Measurements from ENCODE around the gene UBTF. TPM values are rescaled to one million over a fixed set of nuclear protein-coding genes. Genes with fewer than 3 reads are reported as not detected.

UBTF gene
- total RNA-seq, 3 donors from 2014 or later: 50.1 to 65.1 (median 60.6) TPM

DNA sequence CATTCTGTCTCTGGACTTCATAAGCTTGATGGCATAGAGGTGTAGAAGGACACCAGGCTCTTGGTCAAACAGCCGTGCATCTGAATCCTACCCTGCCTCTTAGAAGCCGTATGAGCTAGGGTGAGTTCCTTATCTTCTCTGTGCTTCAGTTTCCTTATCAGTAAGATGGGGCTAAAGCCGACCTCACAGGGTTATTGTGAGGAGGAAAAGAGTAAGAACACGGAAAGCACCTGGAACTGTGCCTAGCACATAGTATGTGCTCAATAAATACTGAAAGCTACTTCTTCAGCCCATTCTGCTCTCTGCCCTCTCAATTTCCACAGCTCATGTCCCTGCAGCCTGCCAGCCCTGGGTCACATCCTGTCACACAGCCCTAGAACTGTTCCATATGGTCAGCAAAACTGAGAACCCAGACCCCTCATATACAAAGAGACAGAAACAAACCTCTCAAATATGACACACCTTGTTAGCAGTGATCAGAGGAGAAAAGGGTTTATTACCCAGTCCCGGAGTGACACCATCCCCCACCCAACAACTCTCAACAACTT, 17.0 kb upstream of the UBTF start:
- intact Hi-C loops (cut with DNase I; ENCODE audit: low total_unique reads): no loop called here
- DNase-seq (ENCODE audit: low spot score in 2 of 2): no peak
- H3K4me1 ChIP-seq: no peaks in the 10 kb centered on the region
- TF ChIP-seq POLR2A (IDR thresholded peaks at IDR 0.05) (no peak), POLR2AphosphoS5 (IDR thresholded peaks at IDR 0.05) (no peak)
- TF ChIP-seq, protein P1, sequence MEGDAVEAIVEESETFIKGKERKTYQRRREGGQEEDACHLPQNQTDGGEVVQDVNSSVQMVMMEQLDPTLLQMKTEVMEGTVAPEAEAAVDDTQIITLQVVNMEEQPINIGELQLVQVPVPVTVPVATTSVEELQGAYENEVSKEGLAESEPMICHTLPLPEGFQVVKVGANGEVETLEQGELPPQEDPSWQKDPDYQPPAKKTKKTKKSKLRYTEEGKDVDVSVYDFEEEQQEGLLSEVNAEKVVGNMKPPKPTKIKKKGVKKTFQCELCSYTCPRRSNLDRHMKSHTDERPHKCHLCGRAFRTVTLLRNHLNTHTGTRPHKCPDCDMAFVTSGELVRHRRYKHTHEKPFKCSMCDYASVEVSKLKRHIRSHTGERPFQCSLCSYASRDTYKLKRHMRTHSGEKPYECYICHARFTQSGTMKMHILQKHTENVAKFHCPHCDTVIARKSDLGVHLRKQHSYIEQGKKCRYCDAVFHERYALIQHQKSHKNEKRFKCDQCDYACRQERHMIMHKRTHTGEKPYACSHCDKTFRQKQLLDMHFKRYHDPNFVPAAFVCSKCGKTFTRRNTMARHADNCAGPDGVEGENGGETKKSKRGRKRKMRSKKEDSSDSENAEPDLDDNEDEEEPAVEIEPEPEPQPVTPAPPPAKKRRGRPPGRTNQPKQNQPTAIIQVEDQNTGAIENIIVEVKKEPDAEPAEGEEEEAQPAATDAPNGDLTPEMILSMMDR (IDR thresholded peaks at IDR 0.05): no peak
- H3K27me3 ChIP-seq: no peaks in the 10 kb centered on the region
- H3K9me3 ChIP-seq: no peaks in the 10 kb centered on the region
- no peaks in the 10 kb centered on the region for H3K36me3 ChIP-seq
- no peak overlapping the region for H3K4me3 ChIP-seq
- H3K27ac ChIP-seq: no peak overlapping the region

DNA sequence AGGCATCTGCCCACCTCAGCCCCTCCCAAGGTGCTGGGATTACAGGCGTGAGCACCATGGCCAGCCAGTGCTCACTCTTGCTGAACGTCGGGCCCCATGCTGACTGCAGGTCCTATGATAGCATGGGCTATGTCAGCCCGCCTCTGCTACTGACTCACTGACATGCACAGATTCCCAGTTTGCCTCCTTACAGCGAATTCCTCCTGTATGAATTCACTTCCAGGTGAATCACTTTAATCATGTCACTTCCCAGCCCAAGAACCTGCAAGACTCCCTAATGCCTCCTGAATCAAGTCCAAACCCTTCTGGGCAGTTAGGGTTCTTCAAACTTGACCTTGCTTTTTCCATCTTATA, 16.1 kb upstream of the UBTF start:
- no peak overlapping the region for H3K4me3 ChIP-seq
- H3K4me1 ChIP-seq: no peaks in the 10 kb centered on the region
- no peak for TF ChIP-seq POLR2A (IDR thresholded peaks at IDR 0.05)
- TF ChIP-seq, protein P1 (IDR thresholded peaks at IDR 0.05): no peak
- no peak for TF ChIP-seq POLR2AphosphoS5 (IDR thresholded peaks at IDR 0.05)
- intact Hi-C loops (cut with DNase I; ENCODE audit: low total_unique reads): no loop called here
- H3K27me3 ChIP-seq: no peaks in the 10 kb centered on the region
- DNase-seq (ENCODE audit: low spot score in 2 of 2): no peak
- no peaks in the 10 kb centered on the region for H3K9me3 ChIP-seq
- no peak overlapping the region for H3K27ac ChIP-seq
- H3K36me3 ChIP-seq: no peaks in the 10 kb centered on the region

DNA sequence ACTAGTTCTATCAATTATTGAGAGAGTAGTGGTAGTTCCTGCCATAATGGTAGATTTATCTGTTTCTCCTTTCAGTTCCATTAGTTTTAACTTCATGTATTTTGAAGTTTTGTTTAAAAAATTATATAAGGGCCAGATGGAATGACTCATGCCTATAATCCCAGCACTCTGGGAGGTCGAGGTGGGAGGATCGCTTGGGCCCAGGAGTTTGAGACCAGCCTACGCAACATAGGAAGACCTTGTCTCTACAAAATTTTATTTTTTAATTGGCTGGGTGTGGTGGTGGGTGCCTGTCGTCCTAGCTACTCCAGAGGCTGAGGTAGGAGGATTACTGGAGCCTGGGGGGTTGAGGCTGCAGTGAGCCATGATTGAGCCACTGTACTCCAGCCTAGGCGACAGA, 14.1 kb upstream of the UBTF start:
- no peak for DNase-seq (ENCODE audit: low spot score in 2 of 2)
- Histone ChIP-seq H3K27ac (no peak overlapping the region), H3K9me3 (no peaks in the 10 kb centered on the region), H3K4me1 (no peaks in the 10 kb centered on the region), H3K4me3 (no peak overlapping the region), H3K36me3 (no peaks in the 10 kb centered on the region), H3K27me3 (no peaks in the 10 kb centered on the region)
- TF ChIP-seq, protein P1 (IDR thresholded peaks at IDR 0.05): no peak
- no peak for TF ChIP-seq POLR2A (IDR thresholded peaks at IDR 0.05)
- TF ChIP-seq POLR2AphosphoS5 (IDR thresholded peaks at IDR 0.05): no peak
- intact Hi-C loops (cut with DNase I; ENCODE audit: low total_unique reads): no loop called here

DNA sequence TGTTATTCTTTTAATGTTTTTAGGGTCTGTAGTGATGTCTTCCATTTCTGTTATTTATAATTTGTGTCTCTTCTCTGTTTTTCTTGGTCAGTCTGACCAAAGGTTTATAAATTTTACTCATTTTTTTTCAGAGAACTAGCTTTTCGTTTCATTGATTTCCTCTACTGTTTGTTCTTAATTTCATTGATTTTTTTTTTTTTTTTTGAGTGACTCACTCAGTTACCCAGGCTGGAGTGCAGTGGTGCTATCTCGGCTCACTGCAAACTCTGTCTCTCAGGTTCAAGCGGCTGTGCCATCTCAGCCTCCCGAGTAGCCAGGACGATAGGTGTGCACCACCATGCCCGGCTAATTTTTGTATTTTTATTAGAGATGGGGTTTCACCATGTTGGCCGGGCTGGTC, 12.6 kb upstream of the UBTF start:
- H3K9me3 ChIP-seq: no peaks in the 10 kb centered on the region
- H3K4me1 ChIP-seq: no peaks in the 10 kb centered on the region
- intact Hi-C loops (cut with DNase I; ENCODE audit: low total_unique reads): no loop called here
- no peaks in the 10 kb centered on the region for H3K27me3 ChIP-seq
- no peak overlapping the region for H3K4me3 ChIP-seq
- H3K27ac ChIP-seq: no peak overlapping the region
- TF ChIP-seq, protein P1 (IDR thresholded peaks at IDR 0.05): no peak
- TF ChIP-seq POLR2AphosphoS5 (IDR thresholded peaks at IDR 0.05) (no peak), POLR2A (IDR thresholded peaks at IDR 0.05) (no peak)
- no peak for DNase-seq (ENCODE audit: low spot score in 2 of 2)
- H3K36me3 ChIP-seq: no peaks in the 10 kb centered on the region

DNA sequence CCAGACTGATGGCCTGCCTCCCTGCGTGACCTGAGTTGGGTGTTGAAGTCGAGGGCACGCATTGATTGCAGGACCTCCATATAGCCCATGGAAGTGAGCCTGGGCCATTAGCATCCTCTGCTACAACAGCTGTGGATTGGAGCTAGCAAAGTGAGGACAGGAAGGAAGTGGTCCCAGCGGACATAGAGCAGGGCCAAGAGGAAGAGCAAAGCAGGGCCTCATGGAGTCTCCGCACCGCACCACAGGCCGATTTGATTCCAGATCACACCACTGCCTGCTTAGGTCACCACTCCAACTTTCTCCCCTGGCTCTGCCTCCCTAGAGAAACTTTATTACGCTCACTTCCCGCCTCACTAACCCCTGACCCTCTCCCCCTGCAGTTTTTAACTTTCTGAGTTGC, 10.7 kb upstream of the UBTF start:
- no peaks in the 10 kb centered on the region for H3K9me3 ChIP-seq
- no peaks in the 10 kb centered on the region for H3K36me3 ChIP-seq
- H3K4me1 ChIP-seq: no peaks in the 10 kb centered on the region
- H3K27me3 ChIP-seq: no peaks in the 10 kb centered on the region
- no peak overlapping the region for H3K4me3 ChIP-seq
- intact Hi-C loops (cut with DNase I; ENCODE audit: low total_unique reads): no loop called here
- no peak for TF ChIP-seq POLR2A (IDR thresholded peaks at IDR 0.05)
- TF ChIP-seq, protein P1 (IDR thresholded peaks at IDR 0.05): no peak
- no peak for TF ChIP-seq POLR2AphosphoS5 (IDR thresholded peaks at IDR 0.05)
- no peak overlapping the region for H3K27ac ChIP-seq
- no peak for DNase-seq (ENCODE audit: low spot score in 2 of 2)

All from breast epithelium (tissue), 4 donors.